ENCODE measurements around the gene LRFN5.

- TF ChIP-seq, protein P1, sequence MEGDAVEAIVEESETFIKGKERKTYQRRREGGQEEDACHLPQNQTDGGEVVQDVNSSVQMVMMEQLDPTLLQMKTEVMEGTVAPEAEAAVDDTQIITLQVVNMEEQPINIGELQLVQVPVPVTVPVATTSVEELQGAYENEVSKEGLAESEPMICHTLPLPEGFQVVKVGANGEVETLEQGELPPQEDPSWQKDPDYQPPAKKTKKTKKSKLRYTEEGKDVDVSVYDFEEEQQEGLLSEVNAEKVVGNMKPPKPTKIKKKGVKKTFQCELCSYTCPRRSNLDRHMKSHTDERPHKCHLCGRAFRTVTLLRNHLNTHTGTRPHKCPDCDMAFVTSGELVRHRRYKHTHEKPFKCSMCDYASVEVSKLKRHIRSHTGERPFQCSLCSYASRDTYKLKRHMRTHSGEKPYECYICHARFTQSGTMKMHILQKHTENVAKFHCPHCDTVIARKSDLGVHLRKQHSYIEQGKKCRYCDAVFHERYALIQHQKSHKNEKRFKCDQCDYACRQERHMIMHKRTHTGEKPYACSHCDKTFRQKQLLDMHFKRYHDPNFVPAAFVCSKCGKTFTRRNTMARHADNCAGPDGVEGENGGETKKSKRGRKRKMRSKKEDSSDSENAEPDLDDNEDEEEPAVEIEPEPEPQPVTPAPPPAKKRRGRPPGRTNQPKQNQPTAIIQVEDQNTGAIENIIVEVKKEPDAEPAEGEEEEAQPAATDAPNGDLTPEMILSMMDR (IDR thresholded peaks at IDR 0.05): no peak
- no peak for TF ChIP-seq POLR2AphosphoS5 (IDR thresholded peaks at IDR 0.05)
- no peak for TF ChIP-seq POLR2A (IDR thresholded peaks at IDR 0.05)
Observed at GRCh38 chr14:41891624-41892023, 284.9 kb downstream of the LRFN5 start.
